Measurements from ENCODE around the gene DCTN3. TPM values are rescaled to one million over a fixed set of nuclear protein-coding genes. Genes with fewer than 3 reads are reported as not detected.

The DCTN3 gene
- total RNA-seq, 1 donor from 2014 or later, result 105 TPM

- Mint-ChIP-seq H3K27ac (ENCODE audit: unreplicated experiment) (no peak within 1 kb of the TSS), H3K36me3 (ENCODE audit: unreplicated experiment) (no peaks in the 10 kb centered on the region), H3K4me3 (ENCODE audit: unreplicated experiment) (peak within 1 kb of the TSS; percentile 72), H3K4me1 (ENCODE audit: unreplicated experiment) (peaks cover 31% of the 10 kb centered on the region), H3K27me3 (ENCODE audit: unreplicated experiment) (peaks cover 72% of the 10 kb centered on the region), H3K9me3 (ENCODE audit: unreplicated experiment) (no peaks in the 10 kb centered on the region)
- DNase-seq (ENCODE audit: extremely low spot score, unreplicated experiment), result no peak
- TF ChIP-seq CTCF (IDR thresholded peaks at IDR 0.05), result no peak
Observed at GRCh38 chr9:34589636-34590380, 30.5 kb downstream of the DCTN3 start, which contains the start of gene CNTFR. Gene CNTFR (minus strand): TSS chr9:34589724. CDS start chr9:34568981, 20,743 bp downstream.

GRCh38 chr9:34588671-34589635 is 31.3 kb downstream of the DCTN3 start:
- Mint-ChIP-seq H3K36me3 (ENCODE audit: unreplicated experiment) (no peaks in the 10 kb centered on the region), H3K27ac (ENCODE audit: unreplicated experiment) (no peak overlapping the region), H3K4me1 (ENCODE audit: unreplicated experiment) (peaks cover 31% of the 10 kb centered on the region)

GRCh38 chr9:34587271-34587670 is 33.0 kb downstream of the DCTN3 start:
- no peak overlapping the region for H3K27ac Mint-ChIP-seq (ENCODE audit: unreplicated experiment)
- TF ChIP-seq CTCF (IDR thresholded peaks at IDR 0.05), result no peak
- DNase-seq (ENCODE audit: extremely low spot score, unreplicated experiment), result no peak
- H3K4me1 Mint-ChIP-seq (ENCODE audit: unreplicated experiment), result peaks cover 21% of the 10 kb centered on the region
- H3K9me3 Mint-ChIP-seq (ENCODE audit: unreplicated experiment), result no peaks in the 10 kb centered on the region
- no peak overlapping the region for H3K4me3 Mint-ChIP-seq (ENCODE audit: unreplicated experiment)
- H3K27me3 Mint-ChIP-seq (ENCODE audit: unreplicated experiment), result peaks cover 79% of the 10 kb centered on the region
- H3K36me3 Mint-ChIP-seq (ENCODE audit: unreplicated experiment), result no peaks in the 10 kb centered on the region

More at GRCh38 chr9:34588671-34589635, 31.3 kb downstream of the DCTN3 start:
- Mint-ChIP-seq H3K27me3 (ENCODE audit: unreplicated experiment) (peaks cover 80% of the 10 kb centered on the region), H3K9me3 (ENCODE audit: unreplicated experiment) (no peaks in the 10 kb centered on the region), H3K4me3 (ENCODE audit: unreplicated experiment) (peak overlapping the region; percentile 72)
- no peak for DNase-seq (ENCODE audit: extremely low spot score, unreplicated experiment)
- TF ChIP-seq CTCF (IDR thresholded peaks at IDR 0.05), result no peak

- H3K4me1 Mint-ChIP-seq (ENCODE audit: unreplicated experiment), result peaks cover 17% of the 10 kb centered on the region
- H3K4me3 Mint-ChIP-seq (ENCODE audit: unreplicated experiment), result no peak overlapping the region
- no peak overlapping the region for H3K27ac Mint-ChIP-seq (ENCODE audit: unreplicated experiment)
- no peak for TF ChIP-seq CTCF (IDR thresholded peaks at IDR 0.05)
- H3K27me3 Mint-ChIP-seq (ENCODE audit: unreplicated experiment), result peaks cover 80% of the 10 kb centered on the region
- no peak for DNase-seq (ENCODE audit: extremely low spot score, unreplicated experiment)
- no peaks in the 10 kb centered on the region for H3K9me3 Mint-ChIP-seq (ENCODE audit: unreplicated experiment)
- no peaks in the 10 kb centered on the region for H3K36me3 Mint-ChIP-seq (ENCODE audit: unreplicated experiment)
Observed at GRCh38 chr9:34585946-34586669, 34.2 kb downstream of the DCTN3 start.
